Right lung (tissue), 5 donors: ENCODE measurements around the gene L3MBTL4. TPM values are rescaled to one million over a fixed set of nuclear protein-coding genes. Genes with fewer than 3 reads are reported as not detected.

Source experiments
- DNase-seq, 2 donors: peaks; one replicate each; pipeline ENCODE4 v3.0.0-alpha.2; 2013
- polyA plus RNA-seq, 5 donors: library from polyadenylated mRNA; unstranded; fragments of 120-200 nt; gene quantifications; one replicate each; pipeline versions ENCODE4 v1.2.1 to v1.2.3, GENCODE V29; 2013; ENCODE audit warnings: inconsistent platforms in 1 of 5, low replicate concordance in 1 of 5; ENCODE audit not compliant: insufficient read length in 5 of 5, insufficient read depth in 1 of 5

L3MBTL4 gene
- polyA plus RNA-seq, 5 donors: 5.2 to 7.3 (median 6.0) TPM

GRCh38 chr18:5964108-5964507 lies 450.6 kb downstream of the L3MBTL4 start:
- no peak for DNase-seq

GRCh38 chr18:5963267-5963666 lies 451.4 kb downstream of the L3MBTL4 start:
- DNase-seq: no peak

GRCh38 chr18:5962362-5962761 lies 452.3 kb downstream of the L3MBTL4 start:
- DNase-seq: no peak

GRCh38 chr18:5961828-5962150 lies 452.9 kb downstream of the L3MBTL4 start:
- DNase-seq: no peak

- no peak for DNase-seq
These were observed 453.4 kb downstream of the L3MBTL4 start for GRCh38 chr18:5961097-5961827.

GRCh38 chr18:5958822-5959221 lies 455.9 kb downstream of the L3MBTL4 start:
- DNase-seq: no peak

- no peak for DNase-seq
These were observed 458.9 kb downstream of the L3MBTL4 start for GRCh38 chr18:5955861-5956260.

- DNase-seq: peak; percentile 5 to 17
These were observed 463.1 kb downstream of the L3MBTL4 start for GRCh38 chr18:5951515-5952091.

- no peak for DNase-seq
These were observed 465.9 kb downstream of the L3MBTL4 start for GRCh38 chr18:5948781-5949180.

GRCh38 chr18:5948237-5948636 lies 466.5 kb downstream of the L3MBTL4 start:
- DNase-seq: no peak

GRCh38 chr18:5944448-5944847 lies 470.3 kb downstream of the L3MBTL4 start:
- no peak for DNase-seq

GRCh38 chr18:5943514-5943913 lies 471.2 kb downstream of the L3MBTL4 start:
- peak; percentile 15 to 36 for DNase-seq

- DNase-seq: no peak
These were observed 472.1 kb downstream of the L3MBTL4 start for GRCh38 chr18:5942591-5942990.

- no peak for DNase-seq
These were observed 472.8 kb downstream of the L3MBTL4 start for GRCh38 chr18:5941890-5942289.

GRCh38 chr18:5939801-5940667 lies 474.7 kb downstream of the L3MBTL4 start:
- DNase-seq: no peak

- no peak for DNase-seq
These were observed 476.9 kb downstream of the L3MBTL4 start for GRCh38 chr18:5937795-5938194.

- DNase-seq: no peak
These were observed 477.6 kb downstream of the L3MBTL4 start for GRCh38 chr18:5937121-5937520.

- no peak for DNase-seq
These were observed 483.9 kb downstream of the L3MBTL4 start for GRCh38 chr18:5930789-5931188.

GRCh38 chr18:5918205-5918858 lies 496.4 kb downstream of the L3MBTL4 start:
- DNase-seq: no peak

- DNase-seq: no peak
These were observed 499.8 kb downstream of the L3MBTL4 start for GRCh38 chr18:5914951-5915350.

- DNase-seq: no peak
These were observed 500.7 kb downstream of the L3MBTL4 start for GRCh38 chr18:5914016-5914415.

- DNase-seq: no peak
These were observed 502.1 kb downstream of the L3MBTL4 start for GRCh38 chr18:5912566-5912965.
